MCF 10A (cell line): ENCODE results near the gene MEGF10. TPM values are rescaled to one million over a fixed set of nuclear protein-coding genes. Genes with fewer than 3 reads are reported as not detected.

Experiments
- BruUV-seq: library from RNA; stranded (reverse); fragments of 400-500 nt; replicated peaks from 2 replicates; lab custom pipeline; 2021; lab: Mats Ljungman, UMichigan
- CTCF ChIA-PET: fragments of 300-600 bp; sonication (Branson Sonifier 250); formaldehyde crosslinking; extraction: SDS; loops from one replicate; lab custom pipeline; 2021; ENCODE audit warnings: antibody characterized with exemption, inconsistent platforms; lab: Yijun Ruan, JAX
- POLR2A ChIA-PET: fragments of 300-600, 350-650 bp; sonication (Branson Sonifier 250); formaldehyde crosslinking; extraction: SDS; loops from one replicate; lab custom pipeline; 2020; ENCODE audit warnings: antibody characterized with exemption, inconsistent platforms; lab: Yijun Ruan, JAX
- DNase-seq: peaks from one replicate; pipeline ENCODE4 v3.0.0-alpha.2; 2018; ENCODE audit not compliant: unreplicated experiment
- H3K27ac Mint-ChIP-seq: one replicate; pipeline ENCODE4 v1.8.0; 2022; ENCODE audit warnings: mild to moderate bottlenecking, low read depth, mixed read lengths; ENCODE audit not compliant: unreplicated experiment
- H3K27me3 Mint-ChIP-seq: one replicate; pipeline ENCODE4 v1.8.0; 2022; ENCODE audit warnings: mixed read lengths; ENCODE audit not compliant: insufficient read depth, unreplicated experiment
- H3K36me3 Mint-ChIP-seq: one replicate; pipeline ENCODE4 v1.8.0; 2022; ENCODE audit warnings: mild to moderate bottlenecking, moderate library complexity, mixed read lengths; ENCODE audit not compliant: insufficient read depth, unreplicated experiment
- H3K4me1 Mint-ChIP-seq: one replicate; pipeline ENCODE4 v1.8.0; 2022; ENCODE audit warnings: mixed read lengths; ENCODE audit not compliant: insufficient read depth, unreplicated experiment
- H3K4me3 Mint-ChIP-seq: one replicate; pipeline ENCODE4 v1.8.0; 2022; ENCODE audit warnings: mild to moderate bottlenecking, moderate library complexity, mixed read lengths; ENCODE audit not compliant: unreplicated experiment
- H3K9me3 Mint-ChIP-seq: one replicate; pipeline ENCODE4 v1.8.0; 2022; ENCODE audit warnings: mixed read lengths; ENCODE audit not compliant: unreplicated experiment
- CTCF ChIP-seq: fragments of 200-600 bp; IDR thresholded peaks from one replicate; pipeline ENCODE4 v1.8.0; 2022; ENCODE audit warnings: antibody characterized with exemption, mild to moderate bottlenecking; ENCODE audit not compliant: unreplicated experiment
- intact Hi-C: fragments of 100-400 bp; cut with micrococcal nuclease; formaldehyde crosslinking; loops from 2 replicates; pipeline ENCODE4 v1.14.1; 2022
- total RNA-seq: library from RNA; stranded (reverse); gene quantifications from 2 replicates; pipeline ENCODE4 v1.2.3, GENCODE V29; 2022

Gene MEGF10
- total RNA-seq, 1 experiment from 2014 or later: not detected

GRCh38 chr5:127367029-127367428 is 76.4 kb downstream of the MEGF10 start:
- CTCF ChIA-PET: interaction anchor here (0.8 to 2.1 kb wide), 5 partner anchors 8 to 126 kb away, joined by 4 to 7 read pairs (median 4); no protein-coding TSS in a partner anchor
- no peak overlapping the region for H3K27ac Mint-ChIP-seq

GRCh38 chr5:127367946-127368465 is 77.4 kb downstream of the MEGF10 start:
- TF ChIP-seq CTCF: no peak
- peaks cover 16% of the 10 kb centered on the region for H3K4me1 Mint-ChIP-seq
- POLR2A ChIA-PET: no interaction called here
- DNase-seq: peak; percentile 40
- H3K9me3 Mint-ChIP-seq: no peaks in the 10 kb centered on the region
- no peak overlapping the region for H3K27ac Mint-ChIP-seq
- H3K4me3 Mint-ChIP-seq: no peak overlapping the region
- CTCF ChIA-PET: interaction anchor here (1.5 to 2.1 kb wide), 2 partner anchors 73 to 125 kb away, joined by 4 read pairs; no protein-coding TSS in a partner anchor
- no peaks in the 10 kb centered on the region for H3K36me3 Mint-ChIP-seq
- no TSS peak for BruUV-seq
- peaks cover 44% of the 10 kb centered on the region for H3K27me3 Mint-ChIP-seq
- intact Hi-C loops: no loop called here

More at GRCh38 chr5:127367029-127367428, 76.4 kb downstream of the MEGF10 start:
- POLR2A ChIA-PET: interaction anchor here (0.6 kb wide), 2 partner anchors 33 to 411 kb away, joined by 3 read pairs; no protein-coding TSS in a partner anchor
- Mint-ChIP-seq H3K4me1 (peaks cover 16% of the 10 kb centered on the region), H3K4me3 (no peak overlapping the region), H3K36me3 (no peaks in the 10 kb centered on the region), H3K9me3 (no peaks in the 10 kb centered on the region), H3K27me3 (peaks cover 45% of the 10 kb centered on the region)
- DNase-seq: no peak
- BruUV-seq: no TSS peak
- no peak for TF ChIP-seq CTCF
- intact Hi-C loops: no loop called here

- intact Hi-C loops: no loop called here
- no peak overlapping the region for H3K4me3 Mint-ChIP-seq
- ChIA-PET POLR2A (no interaction called here), CTCF (interaction anchor here (0.8 kb wide), 1 partner anchor 35 kb away, joined by 3 read pairs; no protein-coding TSS in a partner anchor)
- no peaks in the 10 kb centered on the region for H3K9me3 Mint-ChIP-seq
- no peak for DNase-seq
- peaks cover 26% of the 10 kb centered on the region for H3K27me3 Mint-ChIP-seq
- peaks cover 16% of the 10 kb centered on the region for H3K4me1 Mint-ChIP-seq
- no peaks in the 10 kb centered on the region for H3K36me3 Mint-ChIP-seq
- TF ChIP-seq CTCF: no peak
- no TSS peak for BruUV-seq
- H3K27ac Mint-ChIP-seq: no peak overlapping the region
Measured at GRCh38 chr5:127369796-127370195, 79.2 kb downstream of the MEGF10 start.

GRCh38 chr5:127370631-127371030 is 80.0 kb downstream of the MEGF10 start:
- Mint-ChIP-seq H3K4me1 (peaks cover 16% of the 10 kb centered on the region), H3K27me3 (peaks cover 18% of the 10 kb centered on the region), H3K36me3 (no peaks in the 10 kb centered on the region), H3K4me3 (no peak overlapping the region), H3K27ac (no peak overlapping the region), H3K9me3 (no peaks in the 10 kb centered on the region)
- BruUV-seq: no TSS peak
- ChIA-PET POLR2A (no interaction called here), CTCF (interaction anchor here (0.6 kb wide), 2 partner anchors 27 to 52 kb away, joined by 3 read pairs; no protein-coding TSS in a partner anchor)
- intact Hi-C loops: no loop called here
- TF ChIP-seq CTCF: no peak
- DNase-seq: no peak
